HepG2 (cell line): ENCODE results near the gene GBA2. TPM values are rescaled to one million over a fixed set of nuclear protein-coding genes. Genes with fewer than 3 reads are reported as not detected.

Experiments used
- ATAC-seq: fragments of 200-7000 bp; cut with Tn5 transposase; 3 replicates; pipeline ENCODE4 v1.9.1; 2020; ENCODE audit warnings: mild to moderate bottlenecking, moderate library complexity
- BruUV-seq: library from RNA; stranded (reverse); fragments of 400-500 nt; replicated peaks from 2 replicates; lab custom pipeline; 2021; lab: Mats Ljungman, UMichigan
- CTCF ChIA-PET: fragments of 300-600 bp; formaldehyde crosslinking; extraction: SDS; loops from one replicate; lab custom pipeline; 2021; ENCODE audit warnings: low total read pairs, inconsistent platforms, low intra/inter-chr PET ratio; lab: Yijun Ruan, JAX
- POLR2A ChIA-PET: fragments of 350-600 bp; sonication (Branson Sonifier 250); formaldehyde crosslinking; loops from one replicate; lab custom pipeline; 2020; ENCODE audit warnings: antibody characterized with exemption, inconsistent platforms; lab: Yijun Ruan, JAX
- DNase-seq: peaks from one replicate; pipeline ENCODE4 v3.0.0-alpha.2; 2015; ENCODE audit warnings: low spot score
- FAIRE-seq: peaks from 3 replicates; lab custom pipeline; 2011; peaks lifted over from hg19 to GRCh38; lab: Jason Lieb, UNC
- H2AFZ ChIP-seq: one replicate; pipeline ENCODE4 v1.6.1; 2011; ENCODE audit warnings: low read length, inconsistent platforms
- H3K27ac ChIP-seq: fragments of 300-600 bp; 3 replicates; pipeline ENCODE4 v1.8.0; 2011; ENCODE audit warnings: mixed run types, mild to moderate bottlenecking, mixed read lengths, low read length, inconsistent platforms; ENCODE audit not compliant: insufficient read depth; ENCODE audit errors: extremely low read length
- H3K27me3 ChIP-seq, 2 experiments: fragments of 200-600 bp in 1 of 2; 2 replicates in 1 of 2; 3 replicates in 1 of 2; pipeline versions ENCODE4 v1.6.0 to v1.8.0; 2011; ENCODE audit warnings: low read length in 2 of 2, mild to moderate bottlenecking in 2 of 2, moderate library complexity in 2 of 2, inconsistent platforms in 1 of 2; ENCODE audit not compliant: insufficient read depth in 2 of 2, control insufficient read depth in 1 of 2
- H3K36me3 ChIP-seq, 2 experiments: fragments of 200-600 bp in 1 of 2; replicated peaks in 1 of 2; 2 replicates in 1 of 2; 3 replicates in 1 of 2; pipeline versions ENCODE4 v1.5.1 to v1.8.0; 2011; ENCODE audit warnings: low read length in 2 of 2, inconsistent platforms in 1 of 2; ENCODE audit not compliant: insufficient read depth in 2 of 2, control insufficient read depth in 1 of 2
- H3K4me1 ChIP-seq: 2 replicates; pipeline ENCODE4 v1.5.1; 2012; ENCODE audit warnings: low read length, inconsistent platforms; ENCODE audit not compliant: insufficient read depth
- H3K4me2 ChIP-seq: 2 replicates; pipeline ENCODE4 v1.6.0; 2011; ENCODE audit warnings: low read depth, low read length, inconsistent platforms
- H3K4me3 ChIP-seq, 3 experiments: fragments of 200-600 bp in 1 of 3; sonication (generic), shearing (Covaris generic) in 1 of 3; replicated peaks in 1 of 3; 2 replicates each; pipeline ENCODE4 v1.5.1; 2011 to 2016; ENCODE audit warnings: low read length in 3 of 3, inconsistent platforms in 2 of 3, low read depth in 2 of 3, mild to moderate bottlenecking in 2 of 3, control low read depth in 1 of 3, mixed read lengths in 1 of 3; ENCODE audit not compliant: insufficient read depth in 1 of 3
- H3K79me2 ChIP-seq: one replicate; pipeline ENCODE4 v1.6.1; 2011; ENCODE audit warnings: low read length, inconsistent platforms; ENCODE audit not compliant: insufficient read depth
- H3K9ac ChIP-seq: 2 replicates; pipeline ENCODE4 v1.6.0; 2011; ENCODE audit warnings: mild to moderate bottlenecking, low read depth, low read length, inconsistent platforms; ENCODE audit not compliant: insufficient read depth
- H3K9me3 ChIP-seq: 2 replicates; pipeline ENCODE4 v1.5.1; 2012; ENCODE audit warnings: mild to moderate bottlenecking, low read length
- H4K20me1 ChIP-seq: 2 replicates; pipeline ENCODE4 v1.6.0; 2011; ENCODE audit warnings: inconsistent platforms, mild to moderate bottlenecking, low read length, moderate library complexity; ENCODE audit not compliant: insufficient read depth
- FOXC1 ChIP-seq: sonication (generic); formaldehyde crosslinking; IDR thresholded peaks from 2 replicates; pipeline ENCODE4 v1.8.0; 2022; ENCODE audit warnings: mild to moderate bottlenecking, missing genetic modification reagents, borderline replicate concordance
- FOXJ3 ChIP-seq: sonication (generic); formaldehyde crosslinking; IDR thresholded peaks from 2 replicates; pipeline ENCODE4 v1.4.0; 2020; ENCODE audit warnings: missing genetic modification reagents, mild to moderate bottlenecking, borderline replicate concordance
- ISL2 ChIP-seq: sonication (generic); formaldehyde crosslinking; IDR thresholded peaks from 2 replicates; pipeline ENCODE4 v1.5.0; 2020; ENCODE audit warnings: missing genetic modification reagents
- KMT2A ChIP-seq: sonication (generic); formaldehyde crosslinking; IDR thresholded peaks from 2 replicates; pipeline ENCODE4 v1.4.0; 2020; ENCODE audit warnings: missing genetic modification reagents
- NCOA2 ChIP-seq: sonication (generic); formaldehyde crosslinking; IDR thresholded peaks from 2 replicates; pipeline ENCODE4 v1.8.0; 2022; ENCODE audit warnings: inconsistent platforms
- PITX1 ChIP-seq: sonication (generic); formaldehyde crosslinking; IDR thresholded peaks from 2 replicates; pipeline ENCODE4 v1.5.1; 2020; ENCODE audit warnings: mild to moderate bottlenecking, missing genetic modification reagents
- SUZ12 ChIP-seq: fragments of 150-350 bp; IDR thresholded peaks from 2 replicates; pipeline ENCODE4 v1.6.1; 2014; ENCODE audit warnings: low read depth, low read length
- ZNF207 ChIP-seq: fragments of 450-650 bp; IDR thresholded peaks from 2 replicates; pipeline ENCODE4 v1.6.1; 2016; ENCODE audit warnings: antibody characterized with exemption, borderline replicate concordance
- ZNF331 ChIP-seq: sonication (generic); formaldehyde crosslinking; IDR thresholded peaks from 2 replicates; pipeline ENCODE4 v1.4.0; 2020; ENCODE audit warnings: missing genetic modification reagents
- ZNF343 ChIP-seq: sonication (generic); formaldehyde crosslinking; IDR thresholded peaks from 2 replicates; pipeline ENCODE4 v1.4.0; 2020; ENCODE audit warnings: mild to moderate bottlenecking, missing genetic modification reagents
- ZNF557 ChIP-seq: sonication (generic); formaldehyde crosslinking; IDR thresholded peaks from 2 replicates; pipeline ENCODE4 v1.4.0; 2020; ENCODE audit warnings: missing genetic modification reagents
- ZNF768 ChIP-seq: sonication (generic); formaldehyde crosslinking; IDR thresholded peaks from 2 replicates; pipeline ENCODE4 v1.4.0; 2020; ENCODE audit warnings: missing genetic modification reagents
- WGBS: methylation state at CpG from one replicate; pipeline ENCODE4 v1.1.6; 2017; ENCODE audit warnings: low lambda C conversion rate; 5-methylcytosine and 5-hydroxymethylcytosine counted together
- in situ Hi-C: cut with HindIII; loops from 2 replicates; pipeline ENCODE4 v1.10.0; 2017; ENCODE audit warnings: low pct_unique_long_range_greater_than_20kb; ENCODE audit not compliant: extremely low pct_ligation_motif_present
- intact Hi-C: fragments of 100-400 bp; cut with micrococcal nuclease; formaldehyde crosslinking; loops from one replicate; pipeline ENCODE4 v1.10.0; 2022; ENCODE audit not compliant: unreplicated experiment
- polyA plus RNA-seq, 8 experiments: library from polyadenylated mRNA; depleted of rRNA in 3 of 8; stranded (reverse) in 7 of 8; unstranded in 1 of 8; fragments of >200 nt; fragmentation: Illumina TruSeq in 4 of 8; extraction: Trizol in 4 of 8; gene quantifications; 2 replicates each; pipeline versions ENCODE4 v1.2.1 to v1.2.3, GENCODE V29; 2011 to 2016; ENCODE audit warnings: low read depth in 4 of 8, missing spikeins in 1 of 8, mixed read lengths in 1 of 8; ENCODE audit not compliant: insufficient read depth in 1 of 8
- total RNA-seq, 5 experiments: library from RNA; depleted of rRNA; stranded (reverse); fragments of >200 nt; fragmentation: Illumina TruSeq; extraction: Trizol; gene quantifications; 2 replicates each; pipeline ENCODE4 v1.2.3, GENCODE V29; 2016; ENCODE audit warnings: low read depth in 1 of 5
- TF ChIP-seq, protein P1 (sequence below): sonication (generic); formaldehyde crosslinking; IDR thresholded peaks from 2 replicates; pipeline ENCODE4 v1.8.1; 2023; ENCODE audit warnings: missing genetic modification reagents, mild to moderate bottlenecking, borderline replicate concordance
- TF ChIP-seq, protein P2 (sequence below): IDR thresholded peaks from 2 replicates; pipeline ENCODE4 v1.6.1; 2016; ENCODE audit warnings: control low read depth
- TF ChIP-seq, protein P3 (sequence below): sonication (generic); formaldehyde crosslinking; IDR thresholded peaks from 2 replicates; pipeline ENCODE4 v1.4.0; 2020; ENCODE audit warnings: missing genetic modification reagents
- TF ChIP-seq, protein P4 (sequence below): sonication (generic); formaldehyde crosslinking; IDR thresholded peaks from 2 replicates; pipeline ENCODE4 v1.9.0; 2021; ENCODE audit warnings: missing genetic modification reagents, borderline replicate concordance
- TF ChIP-seq, protein P5 (sequence below): sonication (generic); formaldehyde crosslinking; IDR thresholded peaks from 2 replicates; pipeline ENCODE4 v1.8.1; 2023; ENCODE audit warnings: mild to moderate bottlenecking, inconsistent platforms, moderate library complexity, missing genetic modification reagents, borderline replicate concordance

Gene GBA2
- total and polyA plus RNA-seq, 2 of the 13 experiments (the other 11 are each of a cell fraction or from before 2014, with no cell fraction given): 37.5 to 86.1 TPM

DNA sequence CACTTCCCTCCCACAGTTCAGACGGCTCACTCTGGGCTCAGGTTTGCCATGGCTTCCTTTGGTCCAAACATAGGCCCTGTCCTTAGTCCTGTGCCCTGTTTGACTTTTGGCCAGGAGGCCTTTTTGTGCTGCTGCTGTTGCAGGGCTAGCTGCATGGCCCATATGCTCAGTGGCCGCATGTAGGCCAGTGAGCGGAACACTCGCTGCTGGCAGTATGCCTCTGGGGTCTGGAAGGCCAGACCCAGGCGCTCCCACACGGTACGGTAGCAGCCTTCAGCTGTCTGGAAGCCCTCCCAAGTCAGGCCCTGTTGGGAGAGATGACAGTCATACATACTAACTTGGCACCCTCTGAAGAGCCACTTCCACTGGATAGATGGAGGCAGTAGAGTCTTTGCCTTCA, 11.9 kb downstream of the GBA2 start:
- Histone ChIP-seq H3K9ac (no peak overlapping the region), H3K79me2 (peaks cover 11% of the 10 kb centered on the region), H3K4me1 (peaks cover 12% of the 10 kb centered on the region), H4K20me1 (no peaks in the 10 kb centered on the region; the same call in 1 of the 2 replicates), H2AFZ (no peak overlapping the region), H3K27me3 (no peaks in the 10 kb centered on the region; a peak in 1 of 5 replicates), H3K4me2 (no peak overlapping the region), H3K4me3 (no peak overlapping the region), H3K36me3 (peaks cover 42 to 78% of the 10 kb centered on the region in 2 experiments), H3K27ac (no peak overlapping the region), H3K9me3 (no peaks in the 10 kb centered on the region)
- POLR2A ChIA-PET: interaction anchor here (1.3 to 2.0 kb wide), 2 partner anchors 10 to 80 kb away, joined by 3 to 19 read pairs; partner anchors contain the start of genes GBA2, RGP1 and RMRP
- no peak for FAIRE-seq
- no TSS peak for BruUV-seq
- ATAC-seq: no peak
- CTCF ChIA-PET: no interaction called here
- intact Hi-C loops (loop anchor here (2.0 to 10.0 kb wide), 2 partner anchors 20 to 242 kb away; partner anchors contain the start of gene RUSC2), in situ Hi-C loops (no loop called here)
- WGBS: 96% methylated on average over 4 of the region's 7 CpGs
- DNase-seq: no peak
- TF ChIP-seq, protein P1, sequence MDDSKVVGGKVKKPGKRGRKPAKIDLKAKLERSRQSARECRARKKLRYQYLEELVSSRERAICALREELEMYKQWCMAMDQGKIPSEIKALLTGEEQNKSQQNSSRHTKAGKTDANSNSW (CRISPR knock-in tag): no peak
- TF ChIP-seq KMT2A: no peak
- TF ChIP-seq, protein P2, sequence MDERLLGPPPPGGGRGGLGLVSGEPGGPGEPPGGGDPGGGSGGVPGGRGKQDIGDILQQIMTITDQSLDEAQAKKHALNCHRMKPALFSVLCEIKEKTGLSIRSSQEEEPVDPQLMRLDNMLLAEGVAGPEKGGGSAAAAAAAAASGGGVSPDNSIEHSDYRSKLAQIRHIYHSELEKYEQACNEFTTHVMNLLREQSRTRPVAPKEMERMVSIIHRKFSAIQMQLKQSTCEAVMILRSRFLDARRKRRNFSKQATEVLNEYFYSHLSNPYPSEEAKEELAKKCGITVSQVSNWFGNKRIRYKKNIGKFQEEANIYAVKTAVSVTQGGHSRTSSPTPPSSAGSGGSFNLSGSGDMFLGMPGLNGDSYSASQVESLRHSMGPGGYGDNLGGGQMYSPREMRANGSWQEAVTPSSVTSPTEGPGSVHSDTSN: no peak
- TF ChIP-seq ZNF557 (CRISPR knock-in tag): no peak
- no peak for TF ChIP-seq ZNF331 (CRISPR knock-in tag)
- TF ChIP-seq ISL2 (CRISPR knock-in tag): no peak
- no peak for TF ChIP-seq FOXJ3 (CRISPR knock-in tag)
- TF ChIP-seq NCOA2 (CRISPR knock-in tag): no peak
- no peak for TF ChIP-seq SUZ12
- TF ChIP-seq, protein P3, sequence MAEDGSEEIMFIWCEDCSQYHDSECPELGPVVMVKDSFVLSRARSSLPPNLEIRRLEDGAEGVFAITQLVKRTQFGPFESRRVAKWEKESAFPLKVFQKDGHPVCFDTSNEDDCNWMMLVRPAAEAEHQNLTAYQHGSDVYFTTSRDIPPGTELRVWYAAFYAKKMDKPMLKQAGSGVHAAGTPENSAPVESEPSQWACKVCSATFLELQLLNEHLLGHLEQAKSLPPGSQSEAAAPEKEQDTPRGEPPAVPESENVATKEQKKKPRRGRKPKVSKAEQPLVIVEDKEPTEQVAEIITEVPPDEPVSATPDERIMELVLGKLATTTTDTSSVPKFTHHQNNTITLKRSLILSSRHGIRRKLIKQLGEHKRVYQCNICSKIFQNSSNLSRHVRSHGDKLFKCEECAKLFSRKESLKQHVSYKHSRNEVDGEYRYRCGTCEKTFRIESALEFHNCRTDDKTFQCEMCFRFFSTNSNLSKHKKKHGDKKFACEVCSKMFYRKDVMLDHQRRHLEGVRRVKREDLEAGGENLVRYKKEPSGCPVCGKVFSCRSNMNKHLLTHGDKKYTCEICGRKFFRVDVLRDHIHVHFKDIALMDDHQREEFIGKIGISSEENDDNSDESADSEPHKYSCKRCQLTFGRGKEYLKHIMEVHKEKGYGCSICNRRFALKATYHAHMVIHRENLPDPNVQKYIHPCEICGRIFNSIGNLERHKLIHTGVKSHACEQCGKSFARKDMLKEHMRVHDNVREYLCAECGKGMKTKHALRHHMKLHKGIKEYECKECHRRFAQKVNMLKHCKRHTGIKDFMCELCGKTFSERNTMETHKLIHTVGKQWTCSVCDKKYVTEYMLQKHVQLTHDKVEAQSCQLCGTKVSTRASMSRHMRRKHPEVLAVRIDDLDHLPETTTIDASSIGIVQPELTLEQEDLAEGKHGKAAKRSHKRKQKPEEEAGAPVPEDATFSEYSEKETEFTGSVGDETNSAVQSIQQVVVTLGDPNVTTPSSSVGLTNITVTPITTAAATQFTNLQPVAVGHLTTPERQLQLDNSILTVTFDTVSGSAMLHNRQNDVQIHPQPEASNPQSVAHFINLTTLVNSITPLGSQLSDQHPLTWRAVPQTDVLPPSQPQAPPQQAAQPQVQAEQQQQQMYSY: no peak
- no peak for TF ChIP-seq FOXC1
- no peak for TF ChIP-seq ZNF343
- TF ChIP-seq, protein P4, sequence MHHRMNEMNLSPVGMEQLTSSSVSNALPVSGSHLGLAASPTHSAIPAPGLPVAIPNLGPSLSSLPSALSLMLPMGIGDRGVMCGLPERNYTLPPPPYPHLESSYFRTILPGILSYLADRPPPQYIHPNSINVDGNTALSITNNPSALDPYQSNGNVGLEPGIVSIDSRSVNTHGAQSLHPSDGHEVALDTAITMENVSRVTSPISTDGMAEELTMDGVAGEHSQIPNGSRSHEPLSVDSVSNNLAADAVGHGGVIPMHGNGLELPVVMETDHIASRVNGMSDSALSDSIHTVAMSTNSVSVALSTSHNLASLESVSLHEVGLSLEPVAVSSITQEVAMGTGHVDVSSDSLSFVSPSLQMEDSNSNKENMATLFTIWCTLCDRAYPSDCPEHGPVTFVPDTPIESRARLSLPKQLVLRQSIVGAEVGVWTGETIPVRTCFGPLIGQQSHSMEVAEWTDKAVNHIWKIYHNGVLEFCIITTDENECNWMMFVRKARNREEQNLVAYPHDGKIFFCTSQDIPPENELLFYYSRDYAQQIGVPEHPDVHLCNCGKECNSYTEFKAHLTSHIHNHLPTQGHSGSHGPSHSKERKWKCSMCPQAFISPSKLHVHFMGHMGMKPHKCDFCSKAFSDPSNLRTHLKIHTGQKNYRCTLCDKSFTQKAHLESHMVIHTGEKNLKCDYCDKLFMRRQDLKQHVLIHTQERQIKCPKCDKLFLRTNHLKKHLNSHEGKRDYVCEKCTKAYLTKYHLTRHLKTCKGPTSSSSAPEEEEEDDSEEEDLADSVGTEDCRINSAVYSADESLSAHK: no peak
- no peak for TF ChIP-seq ZNF207
- TF ChIP-seq ZNF768 (CRISPR knock-in tag): no peak
- TF ChIP-seq, protein P5, sequence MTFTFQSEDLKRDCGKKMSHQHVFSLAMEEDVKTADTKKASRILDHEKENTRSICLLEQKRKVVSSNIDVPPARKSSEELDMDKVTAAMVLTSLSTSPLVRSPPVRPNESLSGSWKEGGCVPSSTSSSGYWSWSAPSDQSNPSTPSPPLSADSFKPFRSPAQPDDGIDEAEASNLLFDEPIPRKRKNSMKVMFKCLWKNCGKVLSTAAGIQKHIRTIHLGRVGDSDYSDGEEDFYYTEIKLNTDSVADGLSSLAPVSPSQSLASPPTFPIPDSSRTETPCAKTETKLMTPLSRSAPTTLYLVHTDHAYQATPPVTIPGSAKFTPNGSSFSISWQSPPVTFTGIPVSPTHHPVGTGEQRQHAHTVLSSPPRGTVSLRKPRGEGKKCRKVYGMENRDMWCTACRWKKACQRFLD: no peak
- TF ChIP-seq PITX1 (CRISPR knock-in tag): no peak
